Ishikawa (cell line): ENCODE results near the gene JAG2.

Experiments
- CEBPB ChIP-seq: IDR thresholded peaks from 2 replicates; pipeline ENCODE4 v1.6.1; 2012
- CREB1 ChIP-seq: IDR thresholded peaks from 2 replicates; pipeline ENCODE4 v1.6.1; 2012; ENCODE audit warnings: low read depth
- EGR1 ChIP-seq: IDR thresholded peaks from 2 replicates; pipeline ENCODE4 v1.6.1; 2012
- EP300 ChIP-seq: IDR thresholded peaks from 2 replicates; pipeline ENCODE4 v1.6.1; 2012; ENCODE audit warnings: borderline replicate concordance
- FOXM1 ChIP-seq: IDR thresholded peaks from 2 replicates; pipeline ENCODE4 v1.6.1; 2012; ENCODE audit warnings: low read depth, borderline replicate concordance
- NFIC ChIP-seq: IDR thresholded peaks from 2 replicates; pipeline ENCODE4 v1.6.1; 2012
- RAD21 ChIP-seq: IDR thresholded peaks from 2 replicates; pipeline ENCODE4 v1.6.1; 2012; ENCODE audit warnings: low read depth
- TAF1 ChIP-seq: IDR thresholded peaks from 2 replicates; pipeline ENCODE4 v1.6.1; 2012; ENCODE audit warnings: low read depth, mild to moderate bottlenecking
- TCF12 ChIP-seq: IDR thresholded peaks from 2 replicates; pipeline ENCODE4 v1.6.1; 2012; ENCODE audit warnings: low read depth
- TEAD4 ChIP-seq: IDR thresholded peaks from 2 replicates; pipeline ENCODE4 v1.6.1; 2012
- YY1 ChIP-seq: IDR thresholded peaks from 2 replicates; pipeline ENCODE4 v1.6.1; 2012; ENCODE audit warnings: low read depth
- TF ChIP-seq, protein P1 (sequence below): IDR thresholded peaks from 2 replicates; pipeline ENCODE4 v1.6.1; 2012; ENCODE audit warnings: low read depth, mild to moderate bottlenecking
- TF ChIP-seq, protein P2 (sequence below): IDR thresholded peaks from 2 replicates; pipeline ENCODE4 v1.6.1; 2012
- TF ChIP-seq, protein P3 (sequence below): IDR thresholded peaks from 2 replicates; pipeline ENCODE4 v1.6.1; 2012

DNA sequence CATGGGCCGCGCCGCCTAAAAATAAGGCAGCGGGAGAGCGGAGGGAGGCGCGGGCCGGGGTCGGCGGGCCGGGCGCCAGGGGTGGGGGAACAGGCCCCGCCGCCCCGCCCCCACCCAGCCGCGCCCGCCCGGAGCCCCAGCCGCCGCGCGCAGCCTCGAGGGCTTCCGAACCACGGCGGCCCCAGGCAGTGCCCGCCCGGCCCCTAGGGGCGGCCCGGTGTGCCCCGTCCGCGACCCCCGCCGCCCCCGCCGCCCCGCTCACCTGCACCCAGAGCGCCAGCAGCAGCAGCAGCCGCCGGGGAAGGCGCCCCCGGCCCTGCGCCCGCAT is 519 bp downstream of the JAG2 start:
- TF ChIP-seq EP300 (no peak), CREB1 (no peak), NFIC (no peak), TAF1 (no peak), YY1 (no peak), RAD21 (no peak), EGR1 (no peak), FOXM1 (no peak), TEAD4 (no peak), CEBPB (no peak), TCF12 (no peak)
- TF ChIP-seq, protein P1, sequence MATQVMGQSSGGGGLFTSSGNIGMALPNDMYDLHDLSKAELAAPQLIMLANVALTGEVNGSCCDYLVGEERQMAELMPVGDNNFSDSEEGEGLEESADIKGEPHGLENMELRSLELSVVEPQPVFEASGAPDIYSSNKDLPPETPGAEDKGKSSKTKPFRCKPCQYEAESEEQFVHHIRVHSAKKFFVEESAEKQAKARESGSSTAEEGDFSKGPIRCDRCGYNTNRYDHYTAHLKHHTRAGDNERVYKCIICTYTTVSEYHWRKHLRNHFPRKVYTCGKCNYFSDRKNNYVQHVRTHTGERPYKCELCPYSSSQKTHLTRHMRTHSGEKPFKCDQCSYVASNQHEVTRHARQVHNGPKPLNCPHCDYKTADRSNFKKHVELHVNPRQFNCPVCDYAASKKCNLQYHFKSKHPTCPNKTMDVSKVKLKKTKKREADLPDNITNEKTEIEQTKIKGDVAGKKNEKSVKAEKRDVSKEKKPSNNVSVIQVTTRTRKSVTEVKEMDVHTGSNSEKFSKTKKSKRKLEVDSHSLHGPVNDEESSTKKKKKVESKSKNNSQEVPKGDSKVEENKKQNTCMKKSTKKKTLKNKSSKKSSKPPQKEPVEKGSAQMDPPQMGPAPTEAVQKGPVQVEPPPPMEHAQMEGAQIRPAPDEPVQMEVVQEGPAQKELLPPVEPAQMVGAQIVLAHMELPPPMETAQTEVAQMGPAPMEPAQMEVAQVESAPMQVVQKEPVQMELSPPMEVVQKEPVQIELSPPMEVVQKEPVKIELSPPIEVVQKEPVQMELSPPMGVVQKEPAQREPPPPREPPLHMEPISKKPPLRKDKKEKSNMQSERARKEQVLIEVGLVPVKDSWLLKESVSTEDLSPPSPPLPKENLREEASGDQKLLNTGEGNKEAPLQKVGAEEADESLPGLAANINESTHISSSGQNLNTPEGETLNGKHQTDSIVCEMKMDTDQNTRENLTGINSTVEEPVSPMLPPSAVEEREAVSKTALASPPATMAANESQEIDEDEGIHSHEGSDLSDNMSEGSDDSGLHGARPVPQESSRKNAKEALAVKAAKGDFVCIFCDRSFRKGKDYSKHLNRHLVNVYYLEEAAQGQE, result no peak
- TF ChIP-seq, protein P2, sequence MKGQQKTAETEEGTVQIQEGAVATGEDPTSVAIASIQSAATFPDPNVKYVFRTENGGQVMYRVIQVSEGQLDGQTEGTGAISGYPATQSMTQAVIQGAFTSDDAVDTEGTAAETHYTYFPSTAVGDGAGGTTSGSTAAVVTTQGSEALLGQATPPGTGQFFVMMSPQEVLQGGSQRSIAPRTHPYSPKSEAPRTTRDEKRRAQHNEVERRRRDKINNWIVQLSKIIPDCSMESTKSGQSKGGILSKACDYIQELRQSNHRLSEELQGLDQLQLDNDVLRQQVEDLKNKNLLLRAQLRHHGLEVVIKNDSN, result no peak
- TF ChIP-seq, protein P3, sequence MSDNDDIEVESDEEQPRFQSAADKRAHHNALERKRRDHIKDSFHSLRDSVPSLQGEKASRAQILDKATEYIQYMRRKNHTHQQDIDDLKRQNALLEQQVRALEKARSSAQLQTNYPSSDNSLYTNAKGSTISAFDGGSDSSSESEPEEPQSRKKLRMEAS, result no peak
